Activated CD4-positive, alpha-beta T cell treated with anti-CD3 and anti-CD28 coated beads, Interleukin-2, Interleukin-6, amounts not matched to agents 100 ng/mL and 50 ng/mL, durations not matched to agents 16 hours and 8 hours (primary cell): ENCODE measurements around the gene NHLRC4.
A peak's percentile ranks its signal among the peaks of the same experiment; 100 is the strongest.

ENCODE experiments used
- DNase-seq: peaks from one replicate; pipeline ENCODE4 v3.0.0-alpha.2; 2020

Gene NHLRC4

GRCh38 chr16:606656-607307 is 40.0 kb downstream of the NHLRC4 start:
- DNase-seq, result no peak

DNA sequence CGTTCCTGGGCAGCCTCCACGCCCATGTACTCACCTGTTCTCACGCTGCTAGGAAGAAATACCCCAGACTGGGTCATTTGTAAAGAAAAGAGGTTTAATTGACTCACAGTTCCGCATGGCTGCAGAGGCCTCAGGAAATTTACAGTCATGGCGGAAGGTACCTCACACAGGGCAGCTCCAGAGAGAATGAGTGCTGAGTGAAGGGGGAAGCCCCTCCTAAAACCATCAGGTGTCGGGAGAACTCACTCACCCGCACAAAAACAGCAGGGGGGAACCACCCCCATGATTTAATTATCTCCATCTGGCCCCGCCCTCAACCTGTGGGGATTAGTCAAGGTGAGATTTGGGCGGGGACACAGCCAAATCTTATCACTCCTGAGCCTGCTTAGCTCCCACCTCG is 41.2 kb downstream of the NHLRC4 start:
- no peak for DNase-seq

- DNase-seq, result no peak
Observed at GRCh38 chr16:609316-609715, 42.5 kb downstream of the NHLRC4 start.

DNA sequence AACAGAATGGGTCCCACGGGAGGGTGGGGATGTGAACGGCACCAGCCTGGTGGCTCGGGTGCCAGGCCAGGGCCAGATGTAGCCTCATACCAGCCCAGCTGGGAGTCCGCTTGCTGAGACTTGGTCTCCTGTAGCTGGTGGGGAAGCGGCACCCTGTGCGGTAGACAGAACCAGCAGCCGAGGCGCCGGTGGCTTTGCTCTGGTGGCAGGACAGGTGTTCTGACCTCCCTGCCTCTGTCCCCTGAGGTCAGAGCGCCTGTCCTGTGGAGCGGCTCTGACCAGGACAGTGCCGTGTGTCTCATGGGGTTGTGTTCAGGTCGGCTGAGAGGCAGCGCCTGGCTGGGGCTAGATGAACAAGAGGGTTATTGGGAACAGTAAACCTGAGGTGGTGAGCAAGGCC is 43.2 kb downstream of the NHLRC4 start:
- no peak for DNase-seq

GRCh38 chr16:610513-611381 is 43.9 kb downstream of the NHLRC4 start:
- DNase-seq, result peak; percentile 53

DNA sequence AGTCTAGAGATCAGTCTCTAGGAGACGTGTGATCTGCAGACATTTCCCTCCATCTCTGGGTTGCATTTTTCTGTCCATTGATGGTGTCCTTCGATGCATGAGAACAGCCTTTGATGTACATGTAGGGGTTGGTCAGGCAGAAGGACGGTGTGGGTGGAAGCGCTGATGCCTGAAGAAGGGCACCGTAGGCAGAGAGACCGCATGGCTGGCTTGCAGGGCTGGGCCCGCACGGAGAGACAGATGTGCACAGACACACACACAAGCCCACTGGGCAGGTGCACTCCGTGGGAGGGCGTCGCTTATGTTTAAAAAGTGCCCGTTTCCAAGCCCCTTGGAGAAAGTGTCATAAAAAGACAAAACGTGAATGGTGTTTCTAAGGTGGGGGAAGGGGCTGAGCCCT is 48.3 kb downstream of the NHLRC4 start:
- DNase-seq, result no peak

GRCh38 chr16:616733-617586 is 50.2 kb downstream of the NHLRC4 start:
- DNase-seq, result no peak

GRCh38 chr16:617855-618254 is 51.0 kb downstream of the NHLRC4 start:
- DNase-seq, result no peak
